Activated CD8-positive, alpha-beta memory T cell treated with anti-CD3 and anti-CD28 coated beads, Interleukin-2, amount 50 U/mL, for 1 hour (primary cell): ENCODE results near the gene CTNNAL1.
A peak's percentile ranks its signal among the peaks of the same experiment; 100 is the strongest.
"Not testable (repeated sequence)": the region's sequence is repeated elsewhere in the genome, so short reads cannot be mapped to it uniquely, and the experiment has no call there.

Experiments used
- DNase-seq: peaks from one replicate; pipeline ENCODE4 v3.0.0-alpha.2; 2020; ENCODE audit errors: extremely low read depth

Gene CTNNAL1

GRCh38 chr9:108933718-108934322 lies 79.5 kb downstream of the CTNNAL1 start, which contains the start of gene ELP1:
TSS of gene ELP1 (minus strand) at chr9:108934124. CDS start at chr9:108931146, 2,978 bp downstream.
- DNase-seq: peak; percentile 88

DNA sequence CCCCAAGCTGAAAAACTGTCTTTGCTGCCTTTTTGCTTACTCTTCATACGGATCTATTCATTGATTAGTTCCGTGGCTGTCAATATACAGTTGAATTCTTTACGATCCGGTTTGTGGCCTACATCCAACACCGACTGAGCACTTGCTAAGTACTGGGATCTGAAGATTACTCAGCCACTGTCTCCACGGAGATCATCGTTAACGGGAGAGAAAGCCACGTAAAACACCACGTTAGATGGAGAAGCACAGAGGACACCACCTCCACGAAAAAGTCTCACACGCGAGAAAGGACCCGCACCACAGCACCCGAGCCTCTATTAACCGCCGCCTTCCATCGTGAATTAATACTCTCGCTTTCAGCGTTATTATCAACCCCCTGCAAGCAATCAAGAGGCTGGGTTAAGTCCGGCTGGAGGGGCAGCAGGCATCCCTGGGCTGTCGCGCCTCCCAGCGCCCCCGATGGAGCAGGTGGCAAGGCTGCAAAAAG lies 80.0 kb downstream of the CTNNAL1 start:
- no peak for DNase-seq

GRCh38 chr9:108928386-108928785 lies 84.9 kb downstream of the CTNNAL1 start:
- DNase-seq: no peak

DNA sequence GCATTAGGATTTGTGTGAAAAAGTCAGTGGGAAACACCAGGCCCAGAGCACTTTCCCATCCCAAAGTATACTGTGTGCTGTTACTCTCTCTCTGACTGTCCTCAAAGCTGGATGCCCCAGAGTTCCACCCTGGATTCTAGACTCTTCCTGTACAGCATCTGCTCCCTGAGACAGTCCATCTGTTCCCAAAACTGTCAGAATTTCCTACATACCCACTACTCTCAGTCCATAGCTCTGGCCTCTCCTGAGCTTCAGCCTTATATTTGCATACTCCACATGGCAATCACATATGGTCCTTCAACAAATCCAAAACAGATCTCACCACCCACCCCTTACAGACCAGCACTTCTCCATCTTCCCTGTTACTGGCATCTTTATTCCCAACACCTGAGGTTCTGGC lies 88.8 kb downstream of the CTNNAL1 start:
- no peak for DNase-seq

GRCh38 chr9:108921200-108921599 lies 92.1 kb downstream of the CTNNAL1 start:
- DNase-seq: no peak

DNA sequence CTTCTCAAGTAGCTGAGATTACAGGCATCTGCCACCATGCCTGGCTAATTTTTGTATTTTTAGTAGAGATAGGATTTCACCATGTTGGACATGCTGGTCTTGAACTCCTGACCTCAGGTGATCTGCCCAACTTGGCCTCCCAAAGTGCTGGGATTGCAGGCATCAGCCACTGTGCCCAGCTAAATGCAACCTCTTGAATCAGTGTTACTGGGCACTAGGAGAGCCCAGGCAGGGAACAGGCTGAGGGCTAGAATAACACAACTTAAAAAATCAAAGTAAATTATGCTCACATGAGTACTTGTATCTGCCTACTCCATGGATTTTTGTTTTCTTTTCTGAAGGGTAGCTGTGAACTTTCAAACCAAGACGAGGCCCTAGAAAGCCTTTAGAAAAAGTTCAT lies 92.9 kb downstream of the CTNNAL1 start:
- not testable (repeated sequence) for DNase-seq

DNA sequence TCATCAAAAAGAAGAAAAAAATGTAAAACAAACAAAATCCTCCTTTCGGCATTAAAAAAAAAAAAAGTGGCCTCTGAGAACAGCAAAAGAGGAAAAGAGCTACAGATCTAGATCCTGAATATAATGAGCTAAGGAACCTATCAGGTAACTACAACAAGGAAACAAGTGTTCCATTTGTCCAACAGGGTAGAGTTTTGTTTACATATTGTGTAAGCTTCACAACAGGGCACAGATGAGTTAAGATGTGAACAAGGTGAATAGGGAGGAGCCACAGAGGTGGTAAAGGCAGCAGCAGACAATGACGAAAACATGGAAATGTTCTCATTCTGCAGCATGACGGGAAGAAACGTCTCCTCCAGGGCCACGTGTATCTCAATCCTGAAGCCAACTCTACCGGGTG lies 93.8 kb downstream of the CTNNAL1 start:
- DNase-seq: no peak

DNA sequence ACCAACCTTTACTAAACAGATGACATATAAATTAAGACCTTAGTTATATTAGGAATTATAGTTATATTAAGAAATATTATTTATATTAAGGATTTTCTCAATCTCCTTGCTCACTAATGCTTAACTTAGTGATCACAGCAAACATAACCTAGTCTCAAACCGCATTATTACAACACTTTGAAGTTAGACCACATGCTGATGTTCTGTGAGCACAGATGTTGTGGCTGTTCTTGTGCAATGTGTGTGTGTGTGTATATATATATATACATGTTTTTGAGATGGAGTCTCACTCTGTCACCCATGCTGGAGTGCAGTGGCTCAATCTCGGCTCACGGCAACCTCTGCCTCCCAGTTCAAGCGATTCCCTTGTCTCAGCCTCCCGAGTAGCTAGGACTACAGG lies 99.9 kb downstream of the CTNNAL1 start:
- DNase-seq: no peak

- no peak for DNase-seq
Observed at GRCh38 chr9:108911820-108912219, 101.5 kb downstream of the CTNNAL1 start.

DNA sequence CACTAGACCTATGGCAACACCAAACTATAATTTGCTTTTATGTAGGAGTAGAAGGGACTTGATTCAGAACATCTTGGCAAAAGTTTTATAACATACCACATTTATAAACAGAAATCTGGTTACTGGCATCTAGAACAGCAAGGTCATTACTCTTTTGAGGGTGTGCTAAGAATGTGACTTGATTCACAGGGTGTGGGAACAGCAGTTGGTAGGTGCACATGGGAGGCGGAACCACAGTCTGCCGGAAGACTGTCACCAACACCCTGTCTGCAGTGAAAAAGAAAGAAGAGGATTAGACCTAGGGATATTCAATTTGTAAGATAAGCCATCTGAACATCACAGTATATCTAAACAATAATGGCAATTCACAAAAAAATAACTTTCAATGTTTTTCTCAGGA lies 102.4 kb downstream of the CTNNAL1 start:
- no peak for DNase-seq

GRCh38 chr9:108910402-108910801 lies 102.9 kb downstream of the CTNNAL1 start:
- DNase-seq: no peak

DNA sequence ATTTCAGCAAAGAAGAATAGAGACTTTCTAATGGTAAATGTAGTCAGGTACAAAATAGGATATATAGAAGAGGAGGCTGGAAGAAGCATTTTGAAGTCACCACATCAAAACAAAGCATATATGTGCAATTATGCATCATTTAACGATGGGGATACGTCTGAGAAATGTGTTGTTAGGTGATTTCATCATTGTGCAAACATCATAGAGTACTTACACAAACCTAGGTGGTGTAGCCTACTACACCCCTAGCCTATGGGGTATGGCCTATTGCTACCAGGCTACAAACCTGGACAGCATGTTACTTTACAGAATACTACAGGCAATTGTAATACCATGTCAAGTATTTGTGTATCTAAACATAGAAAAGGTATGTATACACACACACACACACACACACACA lies 107.8 kb downstream of the CTNNAL1 start:
- no peak for DNase-seq

DNA sequence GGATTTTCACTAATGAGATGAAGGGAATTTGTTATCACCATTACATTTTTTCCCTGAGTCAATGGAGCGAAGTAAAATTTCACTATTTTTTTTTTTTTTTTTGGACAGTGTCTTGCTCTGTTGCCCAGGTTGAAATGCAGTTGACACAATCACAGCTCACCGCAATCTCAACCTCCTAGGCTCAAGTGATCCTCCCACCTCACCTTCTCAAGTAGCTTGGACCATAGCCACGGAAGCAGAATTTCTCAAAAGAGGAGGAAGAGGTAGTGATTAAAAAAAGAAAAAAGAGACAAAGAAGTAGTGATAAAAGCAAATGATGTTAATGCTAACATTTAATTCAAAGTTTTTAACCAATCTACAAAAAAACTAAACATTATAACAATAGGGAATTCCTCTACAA lies 109.1 kb downstream of the CTNNAL1 start:
- DNase-seq: no peak

GRCh38 chr9:108903420-108904103 lies 109.7 kb downstream of the CTNNAL1 start:
- no peak for DNase-seq

GRCh38 chr9:108900176-108900575 lies 113.1 kb downstream of the CTNNAL1 start:
- no peak for DNase-seq

DNA sequence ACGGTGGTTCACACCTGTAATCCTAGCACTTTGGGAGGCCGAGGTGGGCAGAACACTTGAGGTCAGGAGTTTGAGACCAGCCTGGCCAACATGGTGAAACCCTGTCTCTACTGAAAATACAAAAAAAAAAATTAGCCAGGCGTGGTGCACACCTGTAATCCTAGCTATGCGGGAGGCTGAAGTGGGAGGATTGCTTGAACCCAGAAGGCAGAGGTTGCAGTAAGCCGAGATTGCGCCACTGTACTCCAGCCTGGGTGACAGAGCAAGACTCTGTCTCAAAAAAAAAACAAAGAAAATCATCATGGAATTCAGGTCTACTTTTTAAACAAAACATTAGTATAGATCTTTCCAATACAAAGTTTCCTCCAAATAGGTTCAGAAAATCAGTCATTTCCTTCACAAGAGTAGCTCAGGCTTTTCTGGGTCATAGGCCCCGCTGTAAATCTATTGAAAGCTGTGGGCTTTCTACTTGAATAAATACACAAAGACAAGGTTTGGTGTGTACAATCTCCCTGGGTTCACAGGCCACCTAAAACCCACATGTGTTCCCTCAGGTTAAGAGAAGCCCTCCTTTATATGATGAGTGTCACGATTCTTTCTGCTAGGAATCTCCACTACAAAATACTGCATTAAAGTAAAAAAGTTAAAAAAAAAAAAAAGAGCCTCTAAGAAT lies 114.1 kb downstream of the CTNNAL1 start:
- DNase-seq: not testable (repeated sequence)

DNA sequence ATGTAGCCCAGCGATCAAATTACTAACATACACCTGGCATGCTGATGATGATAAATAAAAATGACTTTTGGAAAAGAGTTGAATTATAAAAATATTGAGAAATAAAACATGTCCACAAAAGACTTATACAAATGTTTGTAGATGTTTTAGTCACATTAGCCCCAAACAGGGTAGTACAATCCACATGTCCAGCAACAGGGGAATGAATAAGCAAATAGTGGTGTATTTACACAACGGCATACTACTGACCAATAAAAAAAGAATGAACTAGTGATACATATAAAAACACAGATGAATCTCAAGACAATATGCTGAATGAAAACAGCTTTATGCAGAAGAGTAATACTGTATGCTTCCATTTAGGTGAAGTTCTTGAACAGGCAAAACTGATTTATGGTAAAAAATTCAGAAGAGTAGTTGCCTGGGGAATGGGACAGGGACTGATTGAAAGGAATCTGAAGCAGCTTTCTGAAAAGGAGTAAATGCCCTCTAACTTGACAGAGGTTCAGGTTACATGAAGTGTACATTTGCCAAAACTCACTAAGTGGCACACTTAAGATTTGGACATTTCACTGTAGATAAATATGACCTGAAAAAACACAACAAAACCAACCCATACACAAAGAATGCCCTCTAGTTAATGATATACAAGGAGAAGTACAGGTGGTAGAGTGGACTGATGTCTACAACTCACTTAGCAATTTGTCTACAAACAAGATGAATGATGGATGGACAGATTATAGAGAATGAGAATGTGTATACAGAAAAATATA lies 115.8 kb downstream of the CTNNAL1 start:
- DNase-seq: no peak

GRCh38 chr9:108894225-108894997 lies 118.9 kb downstream of the CTNNAL1 start:
- no peak for DNase-seq
